SKM-1 (cell line): ENCODE results near the gene SCN1B.
"Not testable (repeated sequence)": the region's sequence is repeated elsewhere in the genome, so short reads cannot be mapped to it uniquely, and the experiment has no call there.

ENCODE experiments used
- DNase-seq: peaks from one replicate; lab custom pipeline; 2025; ENCODE audit not compliant: unreplicated experiment; lab: John Stamatoyannopoulos, UW

SCN1B gene

GRCh38 chr19:35000647-35001501 lies 29.4 kb upstream of the SCN1B start:
- no peak for DNase-seq

- no peak for DNase-seq
Observed at GRCh38 chr19:35002037-35002535, 28.2 kb upstream of the SCN1B start.

GRCh38 chr19:35004517-35005255 lies 25.6 kb upstream of the SCN1B start:
- no peak for DNase-seq

- no peak for DNase-seq
Observed at GRCh38 chr19:35005256-35005977, 24.9 kb upstream of the SCN1B start.

- DNase-seq, result not testable (repeated sequence)
Observed at GRCh38 chr19:35006007-35006341, 24.3 kb upstream of the SCN1B start.

- DNase-seq, result no peak
Observed at GRCh38 chr19:35006342-35006998, 23.8 kb upstream of the SCN1B start.

- no peak for DNase-seq
Observed at GRCh38 chr19:35006999-35007365, 23.3 kb upstream of the SCN1B start.

GRCh38 chr19:35007427-35007826 lies 22.8 kb upstream of the SCN1B start:
- DNase-seq, result not testable (repeated sequence)

GRCh38 chr19:35008891-35009341 lies 21.4 kb upstream of the SCN1B start:
- no peak for DNase-seq

GRCh38 chr19:35009424-35010415 lies 20.6 kb upstream of the SCN1B start:
- no peak for DNase-seq

GRCh38 chr19:35011091-35011689 lies 19.1 kb upstream of the SCN1B start:
- peak; percentile 7 for DNase-seq

- DNase-seq, result no peak
Observed at GRCh38 chr19:35011737-35012682, 18.3 kb upstream of the SCN1B start.

GRCh38 chr19:35013041-35013819 lies 17.0 kb upstream of the SCN1B start:
- DNase-seq, result peak; percentile 13

GRCh38 chr19:35013820-35014754 lies 16.2 kb upstream of the SCN1B start:
- peak; percentile 87 for DNase-seq

- not testable (repeated sequence) for DNase-seq
Observed at GRCh38 chr19:35014774-35015173, 15.5 kb upstream of the SCN1B start.

GRCh38 chr19:35015270-35015953 lies 14.9 kb upstream of the SCN1B start:
- no peak for DNase-seq
